Rectal smooth muscle tissue (tissue), 1 donor: ENCODE data around the gene TTBK2.

ENCODE experiments used
- H3K27ac ChIP-seq: one replicate; pipeline ENCODE4 v1.7.0; 2013; ENCODE audit warnings: low read depth, low read length, inconsistent platforms
- H3K27me3 ChIP-seq: one replicate; pipeline ENCODE4 v1.7.0; 2013; ENCODE audit warnings: low read length; ENCODE audit not compliant: control insufficient read depth, insufficient read depth
- H3K36me3 ChIP-seq: one replicate; pipeline ENCODE4 v1.7.0; 2013; ENCODE audit warnings: low read length; ENCODE audit not compliant: control insufficient read depth, insufficient read depth
- H3K4me1 ChIP-seq: one replicate; pipeline ENCODE4 v1.7.0; 2013; ENCODE audit warnings: low read length; ENCODE audit not compliant: control insufficient read depth, insufficient read depth
- H3K4me3 ChIP-seq: one replicate; pipeline ENCODE4 v1.7.0; 2013; ENCODE audit warnings: low read length
- H3K9ac ChIP-seq: one replicate; pipeline ENCODE4 v1.7.0; 2013; ENCODE audit warnings: low read length

Gene TTBK2

GRCh38 chr15:42848846-42849245 is 71.7 kb downstream of the TTBK2 start:
- H3K27ac ChIP-seq, result no peak overlapping the region
- H3K4me1 ChIP-seq, result no peaks in the 10 kb centered on the region
- no peaks in the 10 kb centered on the region for H3K36me3 ChIP-seq
- no peak overlapping the region for H3K4me3 ChIP-seq
- H3K9ac ChIP-seq, result no peak overlapping the region
- H3K27me3 ChIP-seq, result no peaks in the 10 kb centered on the region

- Histone ChIP-seq H3K36me3 (no peaks in the 10 kb centered on the region), H3K4me3 (no peak overlapping the region), H3K27ac (no peak overlapping the region), H3K27me3 (no peaks in the 10 kb centered on the region), H3K9ac (no peak overlapping the region), H3K4me1 (no peaks in the 10 kb centered on the region)
These were observed 73.9 kb downstream of the TTBK2 start for GRCh38 chr15:42846647-42847046.

- Histone ChIP-seq H3K9ac (no peak overlapping the region), H3K27me3 (no peaks in the 10 kb centered on the region), H3K27ac (no peak overlapping the region), H3K36me3 (no peaks in the 10 kb centered on the region), H3K4me1 (no peaks in the 10 kb centered on the region), H3K4me3 (no peak overlapping the region)
These were observed 75.0 kb downstream of the TTBK2 start for GRCh38 chr15:42845581-42845980.

- Histone ChIP-seq H3K27me3 (no peaks in the 10 kb centered on the region), H3K4me3 (no peak overlapping the region), H3K9ac (no peak overlapping the region), H3K27ac (no peak overlapping the region), H3K4me1 (no peaks in the 10 kb centered on the region), H3K36me3 (no peaks in the 10 kb centered on the region)
These were observed 76.9 kb downstream of the TTBK2 start for GRCh38 chr15:42843699-42844098.

GRCh38 chr15:42836251-42836650 is 84.3 kb downstream of the TTBK2 start:
- H3K9ac ChIP-seq, result no peak overlapping the region
- H3K27me3 ChIP-seq, result no peaks in the 10 kb centered on the region
- no peak overlapping the region for H3K27ac ChIP-seq
- H3K36me3 ChIP-seq, result no peaks in the 10 kb centered on the region
- no peaks in the 10 kb centered on the region for H3K4me1 ChIP-seq
- H3K4me3 ChIP-seq, result no peak overlapping the region

GRCh38 chr15:42832576-42832975 is 88.0 kb downstream of the TTBK2 start:
- Histone ChIP-seq H3K36me3 (no peaks in the 10 kb centered on the region), H3K4me3 (no peak overlapping the region), H3K27ac (no peak overlapping the region), H3K4me1 (no peaks in the 10 kb centered on the region), H3K27me3 (no peaks in the 10 kb centered on the region), H3K9ac (no peak overlapping the region)

- H3K27me3 ChIP-seq, result no peaks in the 10 kb centered on the region
- H3K9ac ChIP-seq, result no peak overlapping the region
- no peaks in the 10 kb centered on the region for H3K36me3 ChIP-seq
- H3K4me3 ChIP-seq, result no peak overlapping the region
- no peaks in the 10 kb centered on the region for H3K4me1 ChIP-seq
- H3K27ac ChIP-seq, result no peak overlapping the region
These were observed 94.2 kb downstream of the TTBK2 start for GRCh38 chr15:42826251-42826890.

GRCh38 chr15:42825599-42825998 is 95.0 kb downstream of the TTBK2 start:
- H3K27me3 ChIP-seq, result no peaks in the 10 kb centered on the region
- no peak overlapping the region for H3K27ac ChIP-seq
- H3K4me1 ChIP-seq, result no peaks in the 10 kb centered on the region
- H3K9ac ChIP-seq, result no peak overlapping the region
- H3K36me3 ChIP-seq, result no peaks in the 10 kb centered on the region
- H3K4me3 ChIP-seq, result no peak overlapping the region

- no peak overlapping the region for H3K27ac ChIP-seq
- no peaks in the 10 kb centered on the region for H3K36me3 ChIP-seq
- no peaks in the 10 kb centered on the region for H3K27me3 ChIP-seq
- peaks cover 4% of the 10 kb centered on the region for H3K4me1 ChIP-seq
- H3K9ac ChIP-seq, result no peak overlapping the region
- no peak overlapping the region for H3K4me3 ChIP-seq
These were observed 99.8 kb downstream of the TTBK2 start for GRCh38 chr15:42820811-42821210.

GRCh38 chr15:42819786-42820185 is 100.8 kb downstream of the TTBK2 start:
- Histone ChIP-seq H3K36me3 (no peaks in the 10 kb centered on the region), H3K4me1 (peaks cover 4% of the 10 kb centered on the region), H3K27me3 (no peaks in the 10 kb centered on the region), H3K27ac (no peak overlapping the region), H3K4me3 (no peak overlapping the region), H3K9ac (no peak overlapping the region)

- no peaks in the 10 kb centered on the region for H3K36me3 ChIP-seq
- H3K27me3 ChIP-seq, result no peaks in the 10 kb centered on the region
- H3K4me1 ChIP-seq, result no peaks in the 10 kb centered on the region
These were observed 109.1 kb downstream of the TTBK2 start for GRCh38 chr15:42811433-42811832.

GRCh38 chr15:42808913-42809312 is 111.7 kb downstream of the TTBK2 start:
- Histone ChIP-seq H3K36me3 (no peaks in the 10 kb centered on the region), H3K4me1 (no peaks in the 10 kb centered on the region), H3K27ac (no peak overlapping the region), H3K27me3 (no peaks in the 10 kb centered on the region), H3K9ac (no peak overlapping the region), H3K4me3 (no peak overlapping the region)

More at GRCh38 chr15:42811433-42811832, 109.1 kb downstream of the TTBK2 start:
- no peak overlapping the region for H3K9ac ChIP-seq
- no peak overlapping the region for H3K4me3 ChIP-seq
- H3K27ac ChIP-seq, result no peak overlapping the region

- no peak overlapping the region for H3K27ac ChIP-seq
- H3K9ac ChIP-seq, result no peak overlapping the region
- no peaks in the 10 kb centered on the region for H3K27me3 ChIP-seq
- H3K4me1 ChIP-seq, result no peaks in the 10 kb centered on the region
- H3K36me3 ChIP-seq, result no peaks in the 10 kb centered on the region
- H3K4me3 ChIP-seq, result no peak overlapping the region
These were observed 115.3 kb downstream of the TTBK2 start for GRCh38 chr15:42805266-42805665.
